HepG2 (cell line): ENCODE data around the gene TIMM13. TPM values are rescaled to one million over a fixed set of nuclear protein-coding genes. Genes with fewer than 3 reads are reported as not detected.

Source experiments
- ATF7 ChIP-seq, 2 experiments: fragments of 450-650 bp in 1 of 2; sonication (generic) in 1 of 2; formaldehyde crosslinking in 1 of 2; IDR thresholded peaks; 2 replicates each; pipeline versions ENCODE4 v1.4.0 to v1.6.1; 2016 to 2020; ENCODE audit warnings: antibody characterized with exemption in 1 of 2, mild to moderate bottlenecking in 1 of 2, missing genetic modification reagents in 1 of 2
- CBX2 ChIP-seq, 2 experiments: fragments of 200-600 bp in 1 of 2; sonication (generic); formaldehyde crosslinking in 1 of 2; IDR thresholded peaks; 2 replicates each; pipeline versions ENCODE4 v1.7.0 to v1.8.1; 2018 to 2022; ENCODE audit warnings: low read depth in 2 of 2, low read length in 1 of 2, mild to moderate bottlenecking in 1 of 2, missing genetic modification reagents in 1 of 2
- FIP1L1 ChIP-seq: fragments of 200-400 bp; formaldehyde crosslinking; IDR thresholded peaks from 2 replicates; pipeline ENCODE4 v1.6.1; 2018; ENCODE audit warnings: low read depth, mild to moderate bottlenecking, low read length, moderate library complexity, borderline replicate concordance; ENCODE audit not compliant: insufficient read depth
- MED8 ChIP-seq: sonication (generic); formaldehyde crosslinking; IDR thresholded peaks from 2 replicates; pipeline ENCODE4 v1.8.1; 2023; ENCODE audit warnings: mild to moderate bottlenecking, missing genetic modification reagents; ENCODE audit not compliant: insufficient replicate concordance
- SRSF9 ChIP-seq: fragments of 200-400 bp; formaldehyde crosslinking; IDR thresholded peaks from 2 replicates; pipeline ENCODE4 v1.6.1; 2018; ENCODE audit warnings: borderline replicate concordance, mild to moderate bottlenecking, low read depth, low read length; ENCODE audit not compliant: insufficient read depth, poor library complexity, severe bottlenecking
- ZFP36L1 ChIP-seq: sonication (generic); formaldehyde crosslinking; IDR thresholded peaks from 2 replicates; pipeline ENCODE4 v1.8.0; 2022; ENCODE audit warnings: mild to moderate bottlenecking, missing genetic modification reagents, moderate library complexity
- ZNF260 ChIP-seq: sonication (generic); formaldehyde crosslinking; IDR thresholded peaks from 2 replicates; pipeline ENCODE4 v1.4.0; 2020; ENCODE audit warnings: missing genetic modification reagents, low read depth, mild to moderate bottlenecking, borderline replicate concordance
- ZNF547 ChIP-seq: sonication (generic); formaldehyde crosslinking; IDR thresholded peaks from 2 replicates; pipeline ENCODE4 v1.5.1; 2020; ENCODE audit warnings: mild to moderate bottlenecking, missing genetic modification reagents
- ZSCAN25 ChIP-seq: sonication (generic); formaldehyde crosslinking; IDR thresholded peaks from 2 replicates; pipeline ENCODE4 v1.8.0; 2022; ENCODE audit warnings: mild to moderate bottlenecking, missing genetic modification reagents
- polyA plus RNA-seq, 8 experiments: library from polyadenylated mRNA; depleted of rRNA in 3 of 8; stranded (reverse) in 7 of 8; unstranded in 1 of 8; fragments of >200 nt; fragmentation: Illumina TruSeq in 4 of 8; extraction: Trizol in 4 of 8; gene quantifications; 2 replicates each; pipeline versions ENCODE4 v1.2.1 to v1.2.3, GENCODE V29; 2011 to 2016; ENCODE audit warnings: low read depth in 4 of 8, missing spikeins in 1 of 8, mixed read lengths in 1 of 8; ENCODE audit not compliant: insufficient read depth in 1 of 8
- total RNA-seq, 5 experiments: library from RNA; depleted of rRNA; stranded (reverse); fragments of >200 nt; fragmentation: Illumina TruSeq; extraction: Trizol; gene quantifications; 2 replicates each; pipeline ENCODE4 v1.2.3, GENCODE V29; 2016; ENCODE audit warnings: low read depth in 1 of 5
- TF ChIP-seq, protein P1 (sequence below): sonication (generic); formaldehyde crosslinking; IDR thresholded peaks from 2 replicates; pipeline ENCODE4 v1.4.0; 2020; ENCODE audit warnings: missing genetic modification reagents
- TF ChIP-seq, protein P2 (sequence below): fragments of 450-650 bp; IDR thresholded peaks from 2 replicates; pipeline ENCODE4 v1.6.1; 2016
- TF ChIP-seq, protein P3 (sequence below), 2 experiments: sonication (generic) in 1 of 2; formaldehyde crosslinking in 1 of 2; IDR thresholded peaks; 2 replicates each; pipeline versions ENCODE4 v1.6.1 to v1.9.0; 2014 to 2022; ENCODE audit warnings: antibody characterized with exemption in 1 of 2, borderline replicate concordance in 1 of 2, inconsistent platforms in 1 of 2, low read depth in 1 of 2, missing genetic modification reagents in 1 of 2

Gene TIMM13
- total and polyA plus RNA-seq, 2 of the 13 experiments (the other 11 are each of a cell fraction or from before 2014, with no cell fraction given), result 48.4 to 108 TPM

DNA sequence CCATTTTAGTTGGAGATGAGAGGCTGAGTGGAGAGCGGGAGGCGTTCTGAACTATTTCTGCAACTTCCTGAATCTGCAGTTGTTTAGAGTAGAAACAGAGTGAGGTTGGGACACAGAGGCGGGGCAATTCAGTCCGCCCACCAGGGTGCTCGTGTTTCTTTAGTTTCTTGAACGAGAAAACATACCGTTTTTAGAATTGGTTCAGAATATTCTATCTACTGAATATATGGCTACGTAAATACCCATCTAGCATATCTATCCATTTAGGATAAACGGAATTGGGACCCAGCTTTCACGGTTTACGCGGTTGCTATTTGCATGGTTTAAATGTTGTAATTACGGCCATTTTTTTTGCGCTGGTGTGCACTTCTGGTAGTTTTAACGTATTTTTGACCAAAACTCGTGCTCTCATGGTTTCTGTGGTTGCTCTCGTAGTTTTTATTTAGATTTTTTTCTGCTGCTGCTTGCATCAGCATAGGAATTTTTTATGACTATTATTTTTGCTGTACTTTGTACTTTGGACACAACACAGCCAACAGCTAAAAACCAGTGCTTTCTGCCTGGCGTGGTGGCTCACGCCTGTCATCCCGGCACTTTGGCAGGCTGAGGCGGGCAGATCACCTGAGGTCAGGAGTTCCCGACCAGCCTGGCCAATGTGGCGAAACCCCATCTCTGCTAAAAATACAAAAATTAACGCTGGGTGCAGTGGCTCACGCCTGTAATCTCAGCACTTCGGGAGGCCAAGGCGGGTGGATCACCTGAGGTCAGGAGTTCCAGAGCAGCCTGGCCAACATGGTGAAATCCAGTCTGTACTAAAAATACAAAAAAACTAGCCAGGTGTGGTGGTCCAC, 32.7 kb downstream of the TIMM13 start (continued):
- no peak for TF ChIP-seq FIP1L1
- no peak for TF ChIP-seq CBX2 (IDR thresholded peaks at IDR 0.05; ENCODE audit: low read depth, low read length)
- no peak for TF ChIP-seq CBX2 (CRISPR knock-in tag; IDR thresholded peaks at IDR 0.05; ENCODE audit: low read depth)
- TF ChIP-seq, protein P1, sequence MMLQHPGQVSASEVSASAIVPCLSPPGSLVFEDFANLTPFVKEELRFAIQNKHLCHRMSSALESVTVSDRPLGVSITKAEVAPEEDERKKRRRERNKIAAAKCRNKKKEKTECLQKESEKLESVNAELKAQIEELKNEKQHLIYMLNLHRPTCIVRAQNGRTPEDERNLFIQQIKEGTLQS (CRISPR knock-in tag), result peak; percentile 34; the same call in 1 of the 2 replicates
- no peak for TF ChIP-seq ZNF547 (CRISPR knock-in tag)
- TF ChIP-seq ZSCAN25 (CRISPR knock-in tag), result no peak
- no peak for TF ChIP-seq SRSF9
- TF ChIP-seq, protein P2, sequence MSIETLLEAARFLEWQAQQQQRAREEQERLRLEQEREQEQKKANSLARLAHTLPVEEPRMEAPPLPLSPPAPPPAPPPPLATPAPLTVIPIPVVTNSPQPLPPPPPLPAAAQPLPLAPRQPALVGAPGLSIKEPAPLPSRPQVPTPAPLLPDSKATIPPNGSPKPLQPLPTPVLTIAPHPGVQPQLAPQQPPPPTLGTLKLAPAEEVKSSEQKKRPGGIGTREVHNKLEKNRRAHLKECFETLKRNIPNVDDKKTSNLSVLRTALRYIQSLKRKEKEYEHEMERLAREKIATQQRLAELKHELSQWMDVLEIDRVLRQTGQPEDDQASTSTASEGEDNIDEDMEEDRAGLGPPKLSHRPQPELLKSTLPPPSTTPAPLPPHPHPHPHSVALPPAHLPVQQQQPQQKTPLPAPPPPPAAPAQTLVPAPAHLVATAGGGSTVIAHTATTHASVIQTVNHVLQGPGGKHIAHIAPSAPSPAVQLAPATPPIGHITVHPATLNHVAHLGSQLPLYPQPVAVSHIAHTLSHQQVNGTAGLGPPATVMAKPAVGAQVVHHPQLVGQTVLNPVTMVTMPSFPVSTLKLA, result 0 out of 2 replicates have a peak, but pooled peaks have one; percentile 27
- 0 out of 2 replicates have a peak, but pooled peaks have one; percentile 52 for TF ChIP-seq ZFP36L1
- TF ChIP-seq ATF7 (IDR thresholded peaks at IDR 0.05), result no peak
- no peak for TF ChIP-seq ATF7 (CRISPR knock-in tag; IDR thresholded peaks at IDR 0.05)
- TF ChIP-seq, protein P3, sequence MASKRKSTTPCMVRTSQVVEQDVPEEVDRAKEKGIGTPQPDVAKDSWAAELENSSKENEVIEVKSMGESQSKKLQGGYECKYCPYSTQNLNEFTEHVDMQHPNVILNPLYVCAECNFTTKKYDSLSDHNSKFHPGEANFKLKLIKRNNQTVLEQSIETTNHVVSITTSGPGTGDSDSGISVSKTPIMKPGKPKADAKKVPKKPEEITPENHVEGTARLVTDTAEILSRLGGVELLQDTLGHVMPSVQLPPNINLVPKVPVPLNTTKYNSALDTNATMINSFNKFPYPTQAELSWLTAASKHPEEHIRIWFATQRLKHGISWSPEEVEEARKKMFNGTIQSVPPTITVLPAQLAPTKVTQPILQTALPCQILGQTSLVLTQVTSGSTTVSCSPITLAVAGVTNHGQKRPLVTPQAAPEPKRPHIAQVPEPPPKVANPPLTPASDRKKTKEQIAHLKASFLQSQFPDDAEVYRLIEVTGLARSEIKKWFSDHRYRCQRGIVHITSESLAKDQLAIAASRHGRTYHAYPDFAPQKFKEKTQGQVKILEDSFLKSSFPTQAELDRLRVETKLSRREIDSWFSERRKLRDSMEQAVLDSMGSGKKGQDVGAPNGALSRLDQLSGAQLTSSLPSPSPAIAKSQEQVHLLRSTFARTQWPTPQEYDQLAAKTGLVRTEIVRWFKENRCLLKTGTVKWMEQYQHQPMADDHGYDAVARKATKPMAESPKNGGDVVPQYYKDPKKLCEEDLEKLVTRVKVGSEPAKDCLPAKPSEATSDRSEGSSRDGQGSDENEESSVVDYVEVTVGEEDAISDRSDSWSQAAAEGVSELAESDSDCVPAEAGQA (IDR thresholded peaks at IDR 0.05; ENCODE audit: low read depth), result 0 out of 2 replicates have a peak, but pooled peaks have one; percentile 15
- TF ChIP-seq, protein P3 (CRISPR knock-in tag; IDR thresholded peaks at IDR 0.05; ENCODE audit: borderline replicate concordance), result no peak
- TF ChIP-seq ZNF260 (CRISPR knock-in tag), result no peak
- no peak for TF ChIP-seq MED8 (CRISPR knock-in tag)
